ENCODE results near the gene ZBTB16.
A peak's percentile ranks its signal among the peaks of the same experiment; 100 is the strongest.

The ZBTB16 gene

DNA sequence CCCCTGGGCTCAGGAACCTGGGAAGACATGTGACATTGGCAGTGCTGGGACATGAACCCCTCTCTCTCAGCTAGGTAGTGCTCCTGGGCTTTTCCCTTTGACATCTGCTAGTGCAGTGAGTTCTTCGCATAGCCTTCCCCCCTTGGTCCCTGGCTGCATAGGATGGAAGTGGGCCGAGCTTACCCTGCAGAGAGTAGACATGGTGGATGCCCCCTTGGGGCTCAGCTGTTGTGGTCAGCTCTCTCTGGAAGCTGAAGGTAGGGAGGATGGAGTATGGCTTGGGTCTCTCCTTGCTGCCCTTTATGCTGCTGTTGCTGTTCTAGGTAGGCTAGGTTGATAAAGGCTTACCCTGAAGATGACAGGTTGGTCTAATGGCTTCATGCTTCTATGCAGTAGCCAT is 92.1 kb downstream of the ZBTB16 start:
- DNase-seq (ENCODE audit: low read depth in 3 of 3, low spot score in 1 of 3), result no peak

DNA sequence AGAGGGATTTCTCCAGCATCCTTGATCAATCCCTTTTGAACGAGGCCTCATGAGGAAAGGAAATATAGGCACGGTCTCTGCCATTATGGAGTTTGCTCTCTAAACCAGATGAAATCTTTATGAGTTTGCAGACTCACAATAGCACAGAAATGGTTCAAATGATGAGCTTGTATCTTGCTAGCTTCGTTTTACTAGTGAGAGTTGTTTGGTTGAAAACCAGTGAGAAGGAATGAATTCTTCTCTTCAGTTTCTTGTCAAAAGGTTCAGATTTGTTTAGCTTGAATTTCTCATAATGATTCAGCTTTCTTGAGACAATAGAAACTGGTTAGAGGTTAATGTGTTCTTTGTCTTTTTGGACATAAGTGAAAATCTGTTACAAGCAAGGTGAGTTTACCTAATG is 92.7 kb downstream of the ZBTB16 start:
- no peak for DNase-seq (ENCODE audit: low read depth in 3 of 3, low spot score in 1 of 3)

DNA sequence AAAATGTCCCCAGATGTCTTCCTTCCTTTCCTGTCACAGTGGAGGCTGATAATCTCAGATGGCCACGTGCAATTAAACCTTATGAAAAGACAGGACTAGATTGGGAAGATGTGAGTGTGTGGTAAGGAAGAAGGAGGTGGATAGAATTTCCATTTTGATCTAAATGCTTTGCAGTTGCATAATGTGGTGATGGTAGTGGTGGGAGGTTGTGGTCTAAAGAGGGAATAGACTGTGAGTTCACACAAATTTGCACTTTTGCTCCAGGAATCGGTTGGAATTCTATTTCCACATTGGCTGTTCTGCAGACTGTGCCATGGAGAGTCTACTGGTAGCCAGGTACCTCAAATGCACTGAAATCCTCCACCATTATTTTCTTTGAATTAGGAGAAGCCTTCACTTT is 93.3 kb downstream of the ZBTB16 start:
- DNase-seq (ENCODE audit: low read depth in 3 of 3, low spot score in 1 of 3), result no peak

DNA sequence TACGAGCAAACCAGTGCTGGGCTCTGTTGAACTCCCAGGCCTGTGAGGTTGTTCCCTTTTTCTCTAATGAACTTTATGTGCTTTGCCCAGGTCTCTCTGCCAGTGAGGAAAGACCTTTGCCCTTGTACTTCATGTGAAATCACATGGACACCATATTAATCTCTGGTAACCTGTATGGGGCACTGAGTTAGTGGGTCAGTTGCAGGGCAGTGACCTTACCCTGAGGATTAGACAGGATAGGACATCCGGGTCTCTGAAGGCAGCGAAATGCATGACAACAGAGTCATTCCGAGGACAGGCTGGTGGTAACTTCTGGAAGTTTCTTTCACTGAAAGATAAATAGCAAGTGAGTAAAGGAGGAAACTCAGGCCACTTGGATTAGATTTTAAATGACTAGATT is 93.7 kb downstream of the ZBTB16 start:
- DNase-seq (ENCODE audit: low read depth in 3 of 3, low spot score in 1 of 3), result no peak

DNA sequence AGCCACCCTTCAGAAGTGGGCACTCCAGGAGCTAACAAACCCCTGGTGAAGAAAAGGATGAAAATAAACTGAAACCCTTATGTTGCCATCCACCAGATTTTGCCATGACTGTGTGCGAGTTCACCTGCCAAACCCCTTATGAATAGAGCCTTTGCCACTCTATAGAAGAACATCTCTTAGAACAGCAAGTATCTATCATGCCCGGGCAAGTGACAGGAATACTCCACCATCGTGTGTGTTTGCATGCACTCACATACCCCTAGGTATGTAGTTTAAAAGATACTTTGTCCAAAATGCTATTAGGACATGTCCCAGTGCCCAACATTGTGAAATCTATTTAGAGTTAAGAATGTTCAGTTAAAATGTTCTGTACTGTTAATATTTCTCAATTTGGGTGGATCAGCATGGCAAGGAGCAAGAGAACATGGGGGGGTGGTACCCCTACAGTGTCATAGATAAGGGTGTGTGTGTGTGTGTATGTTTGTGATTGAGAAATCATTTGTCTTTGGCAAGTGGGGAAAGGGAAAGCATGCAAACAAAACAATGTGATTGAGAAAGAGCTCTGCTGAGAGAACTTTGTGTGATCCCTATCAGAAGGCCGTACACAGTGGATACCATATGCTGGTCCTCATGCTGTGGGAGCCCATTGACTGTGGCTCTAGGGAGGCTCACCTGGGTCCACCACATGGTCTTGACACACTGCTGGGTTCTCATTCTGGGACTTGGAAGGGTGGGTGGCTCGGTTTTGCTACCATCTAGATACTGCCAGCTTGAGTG is 94.9 kb downstream of the ZBTB16 start:
- DNase-seq (ENCODE audit: low read depth in 3 of 3, low spot score in 1 of 3), result no peak

DNA sequence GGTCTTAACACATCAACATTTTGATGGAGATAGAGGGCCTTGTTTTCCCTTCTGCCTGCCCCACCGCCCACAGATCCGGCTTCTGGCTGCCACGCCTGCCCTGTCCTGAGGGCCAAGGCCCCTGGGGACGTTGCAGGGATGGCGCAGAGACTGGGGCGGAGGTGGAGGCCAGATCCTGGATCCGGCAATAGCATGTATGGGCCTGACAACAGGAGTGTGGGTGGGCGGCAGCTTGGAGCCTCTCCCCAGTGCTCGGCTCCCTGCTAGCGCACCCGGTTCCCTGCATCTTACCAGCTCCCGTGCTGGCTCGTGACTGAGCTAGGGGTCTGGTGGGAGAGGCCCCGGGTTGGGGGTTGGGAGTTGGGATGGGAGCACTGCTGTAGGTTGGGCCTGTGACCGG is 95.6 kb downstream of the ZBTB16 start:
- no peak for DNase-seq (ENCODE audit: low read depth in 3 of 3, low spot score in 1 of 3)

DNA sequence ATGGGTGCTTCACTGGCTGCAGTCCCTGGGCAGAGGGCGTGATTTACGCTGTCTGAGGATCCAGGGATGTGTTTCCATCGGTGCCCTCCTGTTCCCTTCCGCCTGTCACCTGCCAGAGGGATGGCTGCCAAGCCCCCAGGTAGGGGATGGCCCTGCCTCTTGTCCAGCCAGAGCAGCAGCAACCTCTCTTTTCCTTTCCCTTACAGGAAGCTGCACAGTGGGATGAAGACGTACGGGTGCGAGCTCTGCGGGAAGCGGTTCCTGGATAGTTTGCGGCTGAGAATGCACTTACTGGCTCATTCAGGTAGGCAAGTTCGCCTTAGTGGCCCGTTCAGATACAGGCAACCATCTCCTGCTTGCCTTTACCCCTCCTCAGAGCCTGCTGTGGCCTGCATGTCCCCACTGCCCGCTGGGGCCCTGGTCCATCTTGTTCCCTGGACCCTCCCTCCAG is 96.6 kb downstream of the ZBTB16 start:
- DNase-seq (ENCODE audit: low read depth in 3 of 3, low spot score in 1 of 3), result no peak

DNA sequence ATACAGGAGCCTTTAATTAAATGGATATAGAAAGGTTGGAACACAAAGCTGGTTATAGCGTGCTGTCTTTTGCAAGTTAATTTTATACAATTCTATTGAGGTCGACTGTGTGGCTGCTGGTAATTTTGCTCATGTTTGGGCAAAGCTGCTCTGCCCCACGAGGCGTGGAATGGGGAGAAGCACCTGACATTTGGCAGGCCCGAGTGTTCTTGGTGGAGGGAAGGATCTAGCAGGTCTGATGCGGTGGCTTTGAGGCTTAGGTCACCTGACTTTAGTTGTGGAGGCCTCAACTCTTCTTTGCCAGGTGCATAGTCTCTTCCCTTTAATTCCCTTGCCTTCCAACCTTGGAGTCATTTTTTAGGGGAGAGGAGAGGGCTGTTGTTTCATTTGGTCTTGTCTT is 97.3 kb downstream of the ZBTB16 start:
- DNase-seq (ENCODE audit: low read depth in 3 of 3, low spot score in 1 of 3), result no peak

DNA sequence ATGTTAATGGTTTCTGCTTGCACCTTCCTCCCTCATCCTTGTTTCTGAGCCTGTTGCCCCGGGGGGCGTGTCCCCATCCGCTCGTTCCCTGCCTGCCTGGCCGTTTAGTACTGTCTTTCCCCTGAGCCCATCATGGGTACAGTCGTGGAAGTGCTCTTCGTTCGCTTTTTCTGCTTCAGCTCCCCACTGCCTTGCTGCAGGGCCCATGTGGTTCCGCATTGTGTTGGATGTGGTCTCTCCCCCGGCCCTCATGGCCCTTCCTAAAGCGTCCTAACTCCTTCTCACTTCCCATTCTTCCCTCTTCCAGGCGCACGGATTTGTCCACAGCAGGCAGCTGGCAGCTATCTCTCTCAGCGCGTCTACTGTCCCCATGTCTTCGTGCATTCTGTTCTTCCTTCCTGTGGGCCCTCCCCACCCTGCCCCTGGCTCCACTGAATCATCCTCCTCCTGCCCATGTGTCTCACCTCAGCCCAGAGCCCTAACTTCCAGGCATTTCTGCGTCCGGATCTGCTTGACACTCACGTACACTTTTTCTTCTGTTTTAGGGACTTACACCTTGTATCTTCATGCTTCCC is 98.1 kb downstream of the ZBTB16 start:
- DNase-seq (ENCODE audit: low read depth in 3 of 3, low spot score in 1 of 3), result no peak

DNA sequence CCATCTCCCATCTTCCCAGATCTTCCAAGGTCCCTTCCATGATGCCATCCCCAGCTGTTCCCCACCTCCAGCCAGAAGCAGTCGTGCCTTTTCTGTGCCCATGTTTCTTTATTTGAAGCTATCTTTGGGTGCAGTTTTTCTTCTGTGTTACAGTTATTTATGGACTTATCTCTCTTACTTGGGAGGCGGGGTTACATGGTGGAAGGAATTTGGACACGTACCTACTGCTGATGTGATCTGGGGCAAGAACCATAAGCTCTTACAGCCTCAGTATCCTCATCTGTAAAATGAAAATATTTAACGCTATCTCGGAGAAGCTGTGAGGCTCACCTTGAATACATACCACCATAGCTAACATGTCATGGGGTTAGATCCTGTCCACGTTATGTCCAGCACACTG is 98.9 kb downstream of the ZBTB16 start:
- no peak for DNase-seq (ENCODE audit: low read depth in 3 of 3, low spot score in 1 of 3)

DNA sequence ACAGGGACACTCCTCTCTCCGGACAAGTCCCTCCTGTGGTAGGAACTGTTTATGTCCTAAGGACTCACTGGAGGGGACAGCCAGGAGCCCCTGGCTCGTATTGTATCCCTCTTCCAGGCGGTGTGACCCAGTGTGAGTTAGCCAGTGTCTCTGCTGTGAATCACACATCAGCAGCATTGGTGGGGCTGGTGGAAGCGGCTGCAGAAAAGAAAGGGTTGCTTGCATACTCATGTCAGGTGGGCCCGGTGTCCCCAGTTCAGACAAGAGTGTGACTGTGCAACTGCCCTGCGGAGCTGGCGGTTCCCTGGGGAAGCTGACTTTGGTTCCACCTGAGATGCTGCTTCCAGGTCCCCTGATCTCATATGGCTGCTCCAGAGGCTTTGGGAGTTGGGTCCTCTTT is 99.4 kb downstream of the ZBTB16 start:
- no peak for DNase-seq (ENCODE audit: low read depth in 3 of 3, low spot score in 1 of 3)

DNA sequence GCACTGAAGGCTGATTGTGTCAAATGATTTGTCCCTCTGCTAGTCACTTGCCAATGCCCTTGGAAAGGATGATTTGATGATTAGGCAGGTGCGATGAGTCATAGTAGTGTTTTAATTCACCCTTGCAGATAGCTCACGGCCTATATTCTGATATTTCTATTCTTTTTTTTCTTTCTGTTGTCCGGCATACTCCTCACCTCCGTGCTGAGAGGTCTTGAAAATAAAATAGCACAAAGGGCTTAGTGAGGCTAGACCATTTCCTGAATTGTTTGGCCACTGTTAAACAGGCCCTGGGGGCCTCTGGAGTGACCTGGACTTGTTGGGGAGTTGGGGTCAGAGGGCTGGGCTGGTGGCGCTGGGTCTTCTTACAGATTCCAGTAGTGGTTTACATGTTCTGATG is 99.8 kb downstream of the ZBTB16 start:
- no peak for DNase-seq (ENCODE audit: low read depth in 3 of 3, low spot score in 1 of 3)

DNA sequence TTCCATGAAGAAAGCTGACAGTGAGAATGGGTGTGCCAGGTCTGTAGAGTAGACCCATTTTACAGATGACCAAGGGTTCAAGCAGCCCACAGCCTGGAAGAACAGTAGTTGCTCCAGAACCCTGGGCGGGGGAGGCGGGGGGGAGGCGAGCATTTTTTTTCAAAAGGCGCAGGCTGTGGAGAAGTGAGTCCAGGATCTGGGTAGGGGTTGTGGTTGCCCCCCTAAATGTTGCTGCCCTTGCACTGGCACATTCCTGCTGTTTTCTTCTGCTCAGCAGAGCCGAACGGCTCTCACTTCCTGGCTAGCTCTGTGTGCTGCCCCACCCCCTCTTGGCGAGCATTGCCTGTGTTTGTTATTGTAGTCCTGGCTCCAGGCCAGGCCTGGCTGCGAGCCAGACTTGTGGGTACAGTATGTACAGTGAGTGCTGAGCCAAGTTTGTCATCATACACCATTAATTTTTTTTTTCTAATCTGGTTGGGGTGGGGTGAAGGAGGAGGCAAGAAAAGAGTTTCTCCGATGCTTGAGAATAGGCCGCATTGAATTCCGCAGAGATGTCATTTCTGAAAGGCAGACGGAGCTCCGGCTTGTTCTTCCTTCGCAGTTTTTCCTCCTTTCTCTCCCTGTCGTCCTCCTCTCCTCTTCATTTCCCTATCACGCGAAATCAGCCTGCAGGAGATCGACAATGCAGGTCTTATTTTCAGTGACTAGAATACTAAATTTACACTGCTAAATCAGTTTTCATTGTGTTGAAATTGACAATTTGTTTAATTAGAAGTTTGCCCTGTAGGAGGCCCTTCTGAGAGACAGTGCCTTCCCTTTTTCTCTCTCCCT is 100.5 kb downstream of the ZBTB16 start:
- peak; percentile 80 to 92 (median 89) for DNase-seq (ENCODE audit: low read depth in 3 of 3, low spot score in 1 of 3)

DNA sequence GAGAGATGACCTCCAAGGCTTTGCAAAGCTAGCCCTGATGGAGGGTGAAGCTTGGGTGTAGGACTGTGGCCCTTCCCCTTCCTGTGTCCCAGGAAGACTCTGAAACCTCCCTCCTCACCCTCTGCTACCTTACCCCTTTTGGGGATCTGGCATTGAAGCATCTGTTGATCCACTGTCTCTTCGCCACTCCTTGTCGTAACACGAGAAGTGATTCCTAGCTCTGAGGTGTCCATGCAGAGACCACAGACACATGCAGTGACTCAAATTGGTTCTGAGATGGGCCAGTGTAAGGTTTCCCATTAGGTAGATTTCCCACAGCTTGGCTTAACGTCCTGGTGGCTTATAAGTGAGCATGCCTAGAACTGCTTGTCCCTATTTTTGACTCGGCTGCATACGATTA is 101.4 kb downstream of the ZBTB16 start:
- DNase-seq (ENCODE audit: low read depth in 3 of 3, low spot score in 1 of 3), result no peak

DNA sequence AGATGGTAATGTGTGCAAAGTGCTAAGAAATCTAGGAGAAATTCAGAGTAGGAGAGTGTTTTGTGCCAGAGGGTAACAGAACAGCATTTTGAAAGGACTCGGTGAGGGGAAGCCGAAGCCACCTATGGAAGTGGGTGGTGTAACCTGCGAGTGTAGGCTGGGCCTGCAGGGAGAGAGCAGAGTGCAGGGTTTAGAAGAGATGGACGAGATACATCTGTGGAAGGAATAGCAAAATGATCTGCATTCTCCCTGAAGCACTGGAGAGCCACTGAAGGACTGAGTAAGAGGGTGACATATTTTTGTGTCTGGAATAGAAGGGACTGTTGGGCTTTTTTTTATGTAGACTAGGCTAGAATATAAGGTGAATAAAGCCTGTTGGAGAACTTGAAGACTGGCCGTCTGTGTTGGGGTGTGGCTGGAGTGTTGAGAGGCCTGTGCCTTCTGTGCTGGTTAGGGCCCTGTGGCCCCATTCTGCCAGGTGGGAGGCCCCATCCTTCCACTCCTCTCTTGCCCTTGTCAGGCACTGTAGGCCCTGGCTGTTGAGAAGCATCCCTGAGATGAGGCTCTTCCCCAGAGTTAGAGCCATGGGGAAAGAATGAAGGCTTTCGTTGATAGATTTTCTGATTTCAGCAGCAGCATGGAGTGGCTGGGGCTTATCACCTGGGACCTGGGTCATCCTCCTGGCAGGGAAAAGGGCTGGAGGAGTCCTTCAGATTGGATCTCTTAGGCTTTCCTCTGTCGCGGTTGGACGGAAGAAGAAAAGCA is 102.2 kb downstream of the ZBTB16 start:
- no peak for DNase-seq (ENCODE audit: low read depth in 3 of 3, low spot score in 1 of 3)

DNA sequence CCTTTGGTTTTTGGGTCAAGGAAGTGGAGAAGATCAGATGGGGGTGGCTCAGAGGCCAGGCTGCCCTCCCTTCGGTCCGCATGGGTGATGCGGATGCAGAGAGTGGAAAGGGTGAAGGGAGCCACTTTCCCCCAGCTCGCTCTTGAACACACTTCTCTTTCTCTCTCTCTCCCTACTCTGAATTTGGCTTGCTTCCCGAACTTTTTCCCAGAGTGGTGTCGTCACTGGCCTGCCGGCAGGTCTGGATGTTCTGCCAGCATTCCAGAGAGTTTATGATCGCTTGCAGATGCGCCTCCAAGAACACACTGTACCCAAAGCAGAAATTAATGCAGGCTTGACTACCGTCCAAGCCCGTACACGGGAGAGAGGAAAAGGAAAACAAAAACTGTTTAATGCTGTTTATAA is 103.2 kb downstream of the ZBTB16 start:
- no peak for DNase-seq (ENCODE audit: low read depth in 3 of 3, low spot score in 1 of 3)

DNA sequence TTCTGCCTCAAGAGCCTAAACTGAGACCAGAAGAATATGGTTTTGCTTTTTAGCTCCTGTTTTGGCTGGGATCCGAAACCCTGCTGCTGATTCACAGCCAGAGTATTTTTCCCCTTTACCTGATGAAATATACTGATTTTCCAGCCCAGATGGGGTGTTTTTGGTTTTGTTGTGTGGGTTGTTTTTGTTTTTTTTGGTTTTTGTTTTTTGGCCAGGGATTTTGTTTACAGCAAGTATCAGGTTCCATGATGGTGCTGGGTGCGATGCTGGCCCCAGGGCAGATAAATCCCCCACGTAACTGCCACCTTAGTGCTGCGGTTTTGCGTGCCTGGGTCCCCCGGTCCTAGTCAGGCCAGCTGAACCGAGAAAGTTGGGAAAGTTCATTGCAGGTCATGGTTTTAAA is 103.7 kb downstream of the ZBTB16 start:
- no peak for DNase-seq (ENCODE audit: low read depth in 3 of 3, low spot score in 1 of 3)

DNA sequence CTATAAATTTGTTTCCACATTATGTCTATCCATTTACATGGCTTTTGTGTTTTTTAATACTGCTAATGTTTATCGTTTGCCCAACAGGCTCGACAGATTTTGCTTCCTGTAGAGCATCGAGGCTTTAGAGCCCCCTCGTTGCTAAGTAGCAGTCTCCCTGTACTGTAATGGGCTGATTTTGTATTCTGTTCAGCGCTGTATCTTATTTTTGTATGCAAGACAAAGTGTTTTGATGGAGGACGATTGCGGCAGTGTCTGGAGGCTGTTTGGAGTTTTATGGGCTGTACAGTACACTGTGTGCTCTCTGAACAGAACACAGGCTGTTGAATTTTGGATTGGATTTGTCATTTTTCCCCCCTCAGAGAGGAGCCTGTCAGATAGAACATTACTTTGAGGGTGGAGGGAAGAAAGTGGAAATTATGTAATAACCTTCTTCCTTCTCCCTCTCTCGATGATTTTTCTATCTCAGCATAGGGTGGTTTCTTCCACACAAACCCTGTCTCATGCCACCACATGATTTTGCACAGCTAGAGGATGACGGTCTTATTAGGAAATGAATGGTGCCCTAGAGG is 104.4 kb downstream of the ZBTB16 start:
- DNase-seq (ENCODE audit: low read depth in 3 of 3, low spot score in 1 of 3), result no peak

DNA sequence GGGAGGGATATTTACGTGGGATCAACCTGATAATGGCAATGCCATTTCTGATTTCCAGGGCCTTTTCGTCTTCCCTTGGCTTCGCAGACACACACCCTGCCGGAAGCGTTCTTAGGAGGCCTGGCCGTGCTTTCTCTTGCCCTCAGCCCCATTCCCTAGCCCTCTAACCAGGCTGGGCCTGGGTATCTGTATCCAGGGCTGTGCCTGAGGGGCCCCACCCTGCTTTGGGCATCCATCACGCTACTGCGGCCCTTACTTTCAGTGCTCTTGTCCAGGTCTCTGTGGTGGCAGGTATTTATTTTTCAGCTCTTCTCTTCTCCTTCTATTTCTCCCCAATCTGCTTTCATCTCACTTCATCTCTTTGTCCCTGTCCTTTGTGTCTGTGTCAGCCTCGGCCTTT is 105.0 kb downstream of the ZBTB16 start:
- no peak for DNase-seq (ENCODE audit: low read depth in 3 of 3, low spot score in 1 of 3)

DNA sequence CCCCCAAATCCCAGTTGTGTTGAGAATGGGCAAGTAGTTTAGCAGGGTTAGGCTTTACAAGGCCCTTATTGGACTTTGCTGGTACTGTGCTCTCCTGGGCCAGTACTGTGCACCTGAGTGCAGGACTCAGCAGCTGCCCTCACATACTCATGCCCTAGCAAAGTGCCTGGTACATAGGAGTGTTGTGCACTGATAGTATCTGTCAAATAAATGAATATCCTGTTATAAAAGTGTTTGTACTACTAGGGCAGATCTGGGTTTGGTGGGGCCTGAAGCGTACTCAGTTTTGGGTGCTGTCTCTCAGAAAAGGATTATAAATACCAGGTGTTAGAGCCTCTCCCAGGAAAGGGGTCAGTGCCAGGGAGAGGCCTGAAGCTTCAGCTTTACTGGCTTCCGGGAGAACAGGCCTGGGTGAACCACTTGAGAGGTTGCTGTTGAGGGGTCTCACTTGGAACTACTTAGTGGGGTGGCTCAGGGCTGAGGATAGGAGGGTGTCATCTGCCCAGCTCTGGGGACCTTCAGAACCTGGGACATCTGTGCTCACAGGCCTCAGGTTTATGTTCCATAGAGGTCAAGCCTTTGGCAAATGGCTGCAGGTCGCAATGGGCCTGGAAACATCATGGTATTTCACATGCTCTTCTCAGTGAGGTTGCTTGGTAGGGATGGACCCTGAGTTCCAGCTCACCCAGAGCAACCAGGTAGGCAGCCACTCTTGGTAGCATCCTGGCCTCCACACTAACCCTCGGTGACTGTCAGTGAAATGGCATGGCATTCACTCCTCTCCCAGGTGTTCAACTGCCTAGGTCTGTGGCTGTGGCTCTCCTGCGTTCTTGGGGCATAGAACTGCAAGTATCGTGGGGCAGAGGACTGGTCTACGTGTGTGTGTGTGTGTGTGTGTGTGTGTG is 106.1 kb downstream of the ZBTB16 start:
- no peak for DNase-seq (ENCODE audit: low read depth in 3 of 3, low spot score in 1 of 3)

Measured in stimulated activated CD4-positive, alpha-beta T cell treated with anti-CD3 and anti-CD28 coated beads, TNF-alpha, amount 100 ng/mL, for 1 hour (primary cell).